Sigmoid colon (tissue), 4 donors: ENCODE data around the gene NUP133.

ENCODE experiments used
- EP300 ChIP-seq, 4 donors: sonication (generic); formaldehyde crosslinking; IDR thresholded peaks; one replicate each; pipeline ENCODE4 v1.6.1; 2017; ENCODE audit warnings: antibody characterized with exemption in 4 of 4
- POLR2A ChIP-seq, 2 donors: fragments of 450-650 bp; IDR thresholded peaks; one replicate each; pipeline ENCODE4 v1.6.1; 2016; ENCODE audit warnings: antibody characterized with exemption in 2 of 2, mild to moderate bottlenecking in 2 of 2, moderate library complexity in 2 of 2
- POLR2AphosphoS5 ChIP-seq, 4 donors: sonication (generic); formaldehyde crosslinking; IDR thresholded peaks; one replicate each; pipeline ENCODE4 v1.6.1; 2017; ENCODE audit warnings: antibody characterized with exemption in 4 of 4
- TF ChIP-seq, protein P1 (sequence below), 4 experiments: fragments of 450-650 bp in 3 of 4; fragments of 200-600 bp in 1 of 4; IDR thresholded peaks; one replicate each; pipeline ENCODE4 v1.5.1; 2016 to 2019; ENCODE audit warnings: antibody characterized with exemption in 4 of 4, mild to moderate bottlenecking in 3 of 4, moderate library complexity in 2 of 4

DNA sequence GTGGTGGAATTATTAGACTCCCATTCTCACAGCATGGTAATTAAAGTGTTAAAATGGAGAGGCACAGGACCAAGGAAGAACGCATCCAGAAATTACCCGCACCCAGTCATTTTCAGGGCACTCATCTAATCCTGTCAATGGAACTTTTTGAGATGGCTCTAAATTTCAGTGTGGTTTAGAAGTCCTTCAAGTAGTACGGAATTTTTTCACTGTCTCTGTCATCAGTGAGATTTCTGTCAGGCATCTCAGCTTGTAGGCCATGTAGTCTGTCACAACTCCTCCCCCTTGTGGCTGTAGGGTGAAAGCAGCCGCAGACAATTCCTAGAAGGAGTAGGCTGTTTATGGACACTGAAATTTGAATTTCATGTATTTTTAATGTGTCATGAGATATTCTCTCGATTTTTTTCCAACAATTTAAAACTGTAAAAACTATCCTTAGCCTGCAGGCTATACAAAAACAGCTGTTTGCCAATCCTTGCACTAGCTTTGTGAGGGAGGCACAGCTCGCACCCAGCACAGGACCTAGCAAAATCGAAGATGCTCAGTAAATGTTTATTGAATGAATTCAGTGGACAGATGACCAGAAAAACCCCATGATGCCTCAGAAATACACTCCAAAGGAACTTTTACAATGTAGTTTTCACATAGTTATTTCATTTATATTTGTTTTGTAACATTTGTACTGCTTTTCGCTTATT lies 6.6 kb upstream of the NUP133 start:
- TF ChIP-seq, protein P1, sequence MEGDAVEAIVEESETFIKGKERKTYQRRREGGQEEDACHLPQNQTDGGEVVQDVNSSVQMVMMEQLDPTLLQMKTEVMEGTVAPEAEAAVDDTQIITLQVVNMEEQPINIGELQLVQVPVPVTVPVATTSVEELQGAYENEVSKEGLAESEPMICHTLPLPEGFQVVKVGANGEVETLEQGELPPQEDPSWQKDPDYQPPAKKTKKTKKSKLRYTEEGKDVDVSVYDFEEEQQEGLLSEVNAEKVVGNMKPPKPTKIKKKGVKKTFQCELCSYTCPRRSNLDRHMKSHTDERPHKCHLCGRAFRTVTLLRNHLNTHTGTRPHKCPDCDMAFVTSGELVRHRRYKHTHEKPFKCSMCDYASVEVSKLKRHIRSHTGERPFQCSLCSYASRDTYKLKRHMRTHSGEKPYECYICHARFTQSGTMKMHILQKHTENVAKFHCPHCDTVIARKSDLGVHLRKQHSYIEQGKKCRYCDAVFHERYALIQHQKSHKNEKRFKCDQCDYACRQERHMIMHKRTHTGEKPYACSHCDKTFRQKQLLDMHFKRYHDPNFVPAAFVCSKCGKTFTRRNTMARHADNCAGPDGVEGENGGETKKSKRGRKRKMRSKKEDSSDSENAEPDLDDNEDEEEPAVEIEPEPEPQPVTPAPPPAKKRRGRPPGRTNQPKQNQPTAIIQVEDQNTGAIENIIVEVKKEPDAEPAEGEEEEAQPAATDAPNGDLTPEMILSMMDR (IDR thresholded peaks at IDR 0.05) = peak; percentile 38 to 74 (median 54)
- TF ChIP-seq POLR2A (IDR thresholded peaks at IDR 0.05) (no peak), EP300 (IDR thresholded peaks at IDR 0.05) (no peak), POLR2AphosphoS5 (IDR thresholded peaks at IDR 0.05) (no peak)
